ENCODE results near the gene MRPL40. TPM values are rescaled to one million over a fixed set of nuclear protein-coding genes. Genes with fewer than 3 reads are reported as not detected.

MRPL40 gene
- total RNA-seq, 4 donors from 2014 or later = 21.2 to 31.2 (median 27.7) TPM

- H3K9me3 ChIP-seq = no peaks in the 10 kb centered on the region
- H3K4me3 ChIP-seq = no peak overlapping the region
- no peaks in the 10 kb centered on the region for H3K27me3 ChIP-seq
- DNase-seq (ENCODE audit: extremely low spot score) = no peak
- no peak for TF ChIP-seq CTCF (IDR thresholded peaks at IDR 0.05)
- no peak for TF ChIP-seq POLR2AphosphoS5 (IDR thresholded peaks at IDR 0.05)
- TF ChIP-seq POLR2A (IDR thresholded peaks at IDR 0.05; ENCODE audit: low read depth) = no peak
- no peak for TF ChIP-seq EP300 (IDR thresholded peaks at IDR 0.05)
- intact Hi-C loops (cut with DNase I) = no loop called here
- WGBS = 79% methylated on average over 6 of the region's 6 CpGs
- no peak overlapping the region for H3K27ac ChIP-seq (replicated peaks in 1 of 4)
- H3K36me3 ChIP-seq = peaks cover 54 to 99% (median 90%) of the 10 kb centered on the region in 4 donors
- H3K4me1 ChIP-seq = no peaks in the 10 kb centered on the region
Measured at GRCh38 chr22:19396561-19396933, 35.8 kb upstream of the MRPL40 start.

DNA sequence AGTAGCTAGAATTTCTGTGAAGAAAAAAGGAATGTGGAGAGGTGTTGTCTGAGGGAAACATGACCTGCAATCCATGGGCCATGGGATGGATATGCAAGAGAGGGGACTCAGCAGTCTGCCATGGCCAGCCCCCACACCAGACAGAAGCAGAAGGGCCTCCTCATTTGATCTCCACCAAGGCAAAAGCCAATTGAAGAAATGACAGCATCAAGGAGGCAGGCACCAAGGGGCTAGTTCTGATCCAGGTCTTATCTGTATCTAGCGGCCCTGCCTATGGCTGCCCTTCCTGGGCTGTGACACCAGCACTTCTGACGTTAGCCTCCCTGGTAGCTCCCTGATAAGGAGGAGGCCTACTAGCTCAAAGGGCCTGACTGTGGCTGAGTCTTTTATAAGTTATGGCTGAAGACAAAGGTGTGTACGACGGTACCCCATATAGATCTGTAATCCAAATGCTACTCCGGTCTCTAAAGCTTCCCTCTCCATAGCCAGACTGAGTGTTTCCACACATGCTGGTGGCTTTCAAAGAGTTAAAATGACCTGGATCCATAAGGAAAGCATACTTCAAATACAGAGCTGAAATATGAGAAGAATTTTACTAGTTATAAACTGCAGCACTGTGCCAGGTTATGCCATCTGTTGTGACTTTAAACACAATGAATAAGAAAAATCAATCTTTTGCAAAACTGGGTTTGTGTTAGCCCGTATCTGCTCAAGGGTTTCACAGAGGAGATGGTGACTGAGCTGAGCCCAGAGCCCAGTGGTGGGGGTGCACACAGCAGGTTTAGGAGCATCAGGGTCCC is 35.2 kb upstream of the MRPL40 start:
- H3K4me1 ChIP-seq = no peaks in the 10 kb centered on the region
- H3K27ac ChIP-seq (replicated peaks in 1 of 4) = no peak overlapping the region
- peaks cover 49 to 96% (median 89%) of the 10 kb centered on the region in 4 donors for H3K36me3 ChIP-seq
- intact Hi-C loops (cut with DNase I) = no loop called here
- no peaks in the 10 kb centered on the region for H3K27me3 ChIP-seq
- no peak for DNase-seq (ENCODE audit: extremely low spot score)
- no peak overlapping the region for H3K4me3 ChIP-seq
- no peaks in the 10 kb centered on the region for H3K9me3 ChIP-seq
- 90% methylated on average over 6 of the region's 6 CpGs for WGBS
- TF ChIP-seq CTCF (IDR thresholded peaks at IDR 0.05) (no peak), POLR2AphosphoS5 (IDR thresholded peaks at IDR 0.05) (no peak), POLR2A (IDR thresholded peaks at IDR 0.05; ENCODE audit: low read depth) (no peak), EP300 (IDR thresholded peaks at IDR 0.05) (no peak)

- Histone ChIP-seq H3K9me3 (no peaks in the 10 kb centered on the region), H3K36me3 (peaks cover 43 to 95% (median 85%) of the 10 kb centered on the region in 4 donors), H3K4me3 (no peak overlapping the region), H3K27ac (replicated peaks in 1 of 4) (no peak overlapping the region), H3K27me3 (no peaks in the 10 kb centered on the region), H3K4me1 (no peaks in the 10 kb centered on the region)
- no peak for DNase-seq (ENCODE audit: extremely low spot score)
- WGBS = 100% methylated on average over 1 of the region's 3 CpGs
- intact Hi-C loops (cut with DNase I) = no loop called here
- no peak for TF ChIP-seq CTCF (IDR thresholded peaks at IDR 0.05)
- TF ChIP-seq EP300 (IDR thresholded peaks at IDR 0.05) = no peak
- no peak for TF ChIP-seq POLR2AphosphoS5 (IDR thresholded peaks at IDR 0.05)
- TF ChIP-seq POLR2A (IDR thresholded peaks at IDR 0.05; ENCODE audit: low read depth) = no peak
Measured at GRCh38 chr22:19397734-19398104, 34.6 kb upstream of the MRPL40 start.

GRCh38 chr22:19398206-19398605 is 34.1 kb upstream of the MRPL40 start:
- DNase-seq (ENCODE audit: extremely low spot score) = no peak
- Histone ChIP-seq H3K4me1 (no peaks in the 10 kb centered on the region), H3K27me3 (no peaks in the 10 kb centered on the region), H3K27ac (replicated peaks in 1 of 4) (no peak overlapping the region), H3K4me3 (no peak overlapping the region), H3K9me3 (no peaks in the 10 kb centered on the region), H3K36me3 (peaks cover 40 to 95% (median 81%) of the 10 kb centered on the region in 4 donors)
- 92% methylated on average over 6 of the region's 6 CpGs for WGBS
- TF ChIP-seq POLR2AphosphoS5 (IDR thresholded peaks at IDR 0.05) = no peak
- TF ChIP-seq POLR2A (IDR thresholded peaks at IDR 0.05; ENCODE audit: low read depth) = no peak
- no peak for TF ChIP-seq EP300 (IDR thresholded peaks at IDR 0.05)
- TF ChIP-seq CTCF (IDR thresholded peaks at IDR 0.05) = no peak
- intact Hi-C loops (cut with DNase I) = no loop called here
